Smooth muscle cell (in vitro differentiated cells): ENCODE data around the gene LPP. TPM values are rescaled to one million over a fixed set of nuclear protein-coding genes. Genes with fewer than 3 reads are reported as not detected.

Experiments used
- DNase-seq: peaks from one replicate; lab custom pipeline; 2025; ENCODE audit not compliant: unreplicated experiment; lab: John Stamatoyannopoulos, UW
- H2AFZ ChIP-seq: fragments of 200-600 bp; sonication (generic); 2 replicates; pipeline ENCODE4 v1.6.0; 2016; ENCODE audit warnings: antibody characterized with exemption, low read depth, mild to moderate bottlenecking
- H3F3A ChIP-seq: fragments of 200-600 bp; sonication (generic); 2 replicates; pipeline ENCODE4 v1.6.0; 2017; ENCODE audit warnings: antibody characterized with exemption, low read depth
- H3K27ac ChIP-seq: fragments of 200-600 bp; sonication (generic); 2 replicates; pipeline ENCODE4 v1.5.1; 2016; ENCODE audit warnings: low read depth, mild to moderate bottlenecking
- H3K27me3 ChIP-seq: fragments of 200-600 bp; sonication (generic); 2 replicates; pipeline ENCODE4 v1.6.1; 2016; ENCODE audit warnings: low read depth, mild to moderate bottlenecking
- H3K36me3 ChIP-seq: fragments of 200-600 bp; sonication (generic); 2 replicates; pipeline ENCODE4 v1.5.1; 2016; ENCODE audit warnings: low read depth
- H3K4me1 ChIP-seq: fragments of 200-600 bp; sonication (generic); 2 replicates; pipeline ENCODE4 v1.5.1; 2016; ENCODE audit warnings: low read depth
- H3K4me2 ChIP-seq: fragments of 200-600 bp; sonication (generic); 2 replicates; pipeline ENCODE4 v1.6.0; 2016; ENCODE audit warnings: mild to moderate bottlenecking
- H3K4me3 ChIP-seq: fragments of 200-600 bp; sonication (generic); 2 replicates; pipeline ENCODE4 v1.5.1; 2016; ENCODE audit warnings: mild to moderate bottlenecking
- H3K79me2 ChIP-seq: fragments of 200-600 bp; sonication (generic); 2 replicates; pipeline ENCODE4 v1.6.0; 2016; ENCODE audit warnings: low read depth, mild to moderate bottlenecking
- H3K9ac ChIP-seq: fragments of 200-600 bp; sonication (generic); 2 replicates; pipeline ENCODE4 v1.6.0; 2016; ENCODE audit warnings: low read depth
- H3K9me3 ChIP-seq: fragments of 200-600 bp; sonication (generic); replicated peaks from 2 replicates; pipeline ENCODE4 v1.5.1; 2016; ENCODE audit warnings: low read depth
- H4K20me1 ChIP-seq: fragments of 200-600 bp; sonication (generic); 2 replicates; pipeline ENCODE4 v1.6.0; 2016; ENCODE audit warnings: low read depth
- WGBS: methylation state at CpG from one replicate; pipeline ENCODE4 v1.1.7; 2016; ENCODE audit warnings: low lambda C conversion rate; 5-methylcytosine and 5-hydroxymethylcytosine counted together
- polyA plus RNA-seq: library from polyadenylated mRNA; unstranded; fragments of >200 nt; fragmentation: Nextera tagmentation; extraction: Ambion mirVana; gene quantifications from 2 replicates; pipeline ENCODE4 v1.2.1, GENCODE V29; 2016
- total RNA-seq: library from RNA; depleted of rRNA; stranded (reverse); fragments of >200 nt; gene quantifications from 2 replicates; pipeline ENCODE4 v1.2.3, GENCODE V29; 2014
- TF ChIP-seq, protein P1 (sequence below): fragments of 200-600 bp; sonication (generic); IDR thresholded peaks from 2 replicates; pipeline ENCODE4 v1.5.1; 2017; ENCODE audit warnings: borderline replicate concordance, mild to moderate bottlenecking, antibody characterized with exemption; ENCODE audit not compliant: insufficient read depth, poor library complexity, severe bottlenecking

LPP gene
- total and polyA plus RNA-seq, 2 experiments from 2014 or later, result 42.3 to 128 TPM

DNA sequence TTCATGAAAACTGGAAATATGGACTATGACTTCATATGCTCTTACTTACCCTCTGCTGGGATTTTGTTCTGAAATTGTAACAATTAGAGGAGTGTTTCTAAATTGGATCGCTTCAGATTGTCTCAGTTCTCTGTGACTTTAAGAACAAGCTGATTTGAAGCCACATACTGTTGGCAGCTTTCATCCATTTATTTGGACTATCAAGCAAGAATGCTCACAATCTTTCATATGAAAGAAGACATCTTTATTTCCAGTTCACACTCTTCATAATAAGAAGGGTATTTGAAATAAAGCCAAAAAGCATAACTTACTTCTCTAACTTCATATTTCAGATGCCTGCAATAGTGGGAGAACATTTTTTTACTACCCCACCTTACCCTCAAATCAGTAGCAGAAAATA is 526.2 kb downstream of the LPP start:
- Histone ChIP-seq H4K20me1 (peaks cover 41% of the 10 kb centered on the region), H3K27ac (peak overlapping the region; percentile 76), H3K9me3 (no peaks in the 10 kb centered on the region), H3F3A (peaks cover 6% of the 10 kb centered on the region), H3K4me3 (no peak overlapping the region), H3K4me2 (no peak overlapping the region), H2AFZ (no peak overlapping the region), H3K79me2 (peaks cover 40% of the 10 kb centered on the region), H3K9ac (peak overlapping the region; percentile 25), H3K36me3 (no peaks in the 10 kb centered on the region), H3K4me1 (no peaks in the 10 kb centered on the region), H3K27me3 (no peaks in the 10 kb centered on the region)
- no peak for DNase-seq
- TF ChIP-seq, protein P1, sequence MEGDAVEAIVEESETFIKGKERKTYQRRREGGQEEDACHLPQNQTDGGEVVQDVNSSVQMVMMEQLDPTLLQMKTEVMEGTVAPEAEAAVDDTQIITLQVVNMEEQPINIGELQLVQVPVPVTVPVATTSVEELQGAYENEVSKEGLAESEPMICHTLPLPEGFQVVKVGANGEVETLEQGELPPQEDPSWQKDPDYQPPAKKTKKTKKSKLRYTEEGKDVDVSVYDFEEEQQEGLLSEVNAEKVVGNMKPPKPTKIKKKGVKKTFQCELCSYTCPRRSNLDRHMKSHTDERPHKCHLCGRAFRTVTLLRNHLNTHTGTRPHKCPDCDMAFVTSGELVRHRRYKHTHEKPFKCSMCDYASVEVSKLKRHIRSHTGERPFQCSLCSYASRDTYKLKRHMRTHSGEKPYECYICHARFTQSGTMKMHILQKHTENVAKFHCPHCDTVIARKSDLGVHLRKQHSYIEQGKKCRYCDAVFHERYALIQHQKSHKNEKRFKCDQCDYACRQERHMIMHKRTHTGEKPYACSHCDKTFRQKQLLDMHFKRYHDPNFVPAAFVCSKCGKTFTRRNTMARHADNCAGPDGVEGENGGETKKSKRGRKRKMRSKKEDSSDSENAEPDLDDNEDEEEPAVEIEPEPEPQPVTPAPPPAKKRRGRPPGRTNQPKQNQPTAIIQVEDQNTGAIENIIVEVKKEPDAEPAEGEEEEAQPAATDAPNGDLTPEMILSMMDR, result no peak
- WGBS, result 96% methylated on average over 1 of the region's 1 CpG

DNA sequence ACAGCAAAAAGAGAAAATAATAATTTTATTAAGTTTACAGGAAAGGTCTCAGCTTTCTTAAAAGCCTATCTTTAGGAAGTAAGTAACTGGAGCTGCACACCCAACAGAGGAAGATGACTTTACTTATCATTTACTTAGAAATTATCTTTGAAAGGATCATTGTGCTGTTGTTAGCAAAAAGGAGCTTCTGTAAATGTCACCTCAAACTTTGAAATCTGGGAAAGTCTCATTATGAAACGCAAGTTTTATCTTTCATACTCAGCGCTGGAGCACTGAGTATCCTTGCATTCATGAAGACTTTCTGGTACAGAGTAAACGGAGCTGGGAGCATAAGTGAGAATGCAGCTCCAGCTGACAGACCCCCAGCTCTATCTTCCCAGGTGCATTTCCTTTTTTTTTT is 526.6 kb downstream of the LPP start:
- Histone ChIP-seq H3F3A (peaks cover 6% of the 10 kb centered on the region), H3K36me3 (no peaks in the 10 kb centered on the region), H3K4me3 (no peak overlapping the region), H3K79me2 (peaks cover 40% of the 10 kb centered on the region), H3K9me3 (no peaks in the 10 kb centered on the region), H3K27me3 (no peaks in the 10 kb centered on the region), H3K4me2 (no peak overlapping the region), H4K20me1 (peaks cover 41% of the 10 kb centered on the region), H3K27ac (peak overlapping the region; percentile 76), H2AFZ (no peak overlapping the region), H3K4me1 (no peaks in the 10 kb centered on the region), H3K9ac (no peak overlapping the region)
- TF ChIP-seq, protein P1, result no peak
- 92% methylated on average over 3 of the region's 3 CpGs for WGBS
- no peak for DNase-seq

DNA sequence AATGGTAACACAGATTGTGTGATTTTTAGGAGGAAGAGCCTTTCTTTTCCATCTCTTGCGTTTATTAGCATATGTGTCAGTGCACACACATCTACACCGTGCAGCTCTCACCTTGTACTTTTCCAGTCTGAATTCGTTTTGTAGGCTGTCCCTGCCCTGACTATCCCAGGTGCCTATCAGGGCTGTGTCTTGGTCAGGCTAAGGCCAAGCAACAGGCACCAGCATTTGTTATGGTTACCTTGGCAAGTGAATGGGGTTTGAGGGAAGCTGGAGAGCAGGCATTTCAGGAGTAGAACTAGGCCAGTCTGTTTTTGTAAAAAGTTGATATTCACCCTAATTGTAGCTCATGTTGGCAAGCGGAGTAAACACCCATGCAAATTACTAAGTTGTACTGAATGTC is 528.4 kb downstream of the LPP start:
- H3F3A ChIP-seq, result peaks cover 6% of the 10 kb centered on the region
- no peaks in the 10 kb centered on the region for H3K27me3 ChIP-seq
- peak overlapping the region; percentile 80 for H3K27ac ChIP-seq
- H2AFZ ChIP-seq, result no peak overlapping the region
- H4K20me1 ChIP-seq, result peaks cover 42% of the 10 kb centered on the region
- no peaks in the 10 kb centered on the region for H3K36me3 ChIP-seq
- H3K4me2 ChIP-seq, result peak overlapping the region; percentile 24
- TF ChIP-seq, protein P1, result no peak
- no peaks in the 10 kb centered on the region for H3K4me1 ChIP-seq
- WGBS, result 98% methylated on average over 4 of the region's 4 CpGs
- no peak overlapping the region for H3K9ac ChIP-seq
- no peak overlapping the region for H3K4me3 ChIP-seq
- H3K9me3 ChIP-seq, result no peaks in the 10 kb centered on the region
- peaks cover 38% of the 10 kb centered on the region for H3K79me2 ChIP-seq
- DNase-seq, result no peak

DNA sequence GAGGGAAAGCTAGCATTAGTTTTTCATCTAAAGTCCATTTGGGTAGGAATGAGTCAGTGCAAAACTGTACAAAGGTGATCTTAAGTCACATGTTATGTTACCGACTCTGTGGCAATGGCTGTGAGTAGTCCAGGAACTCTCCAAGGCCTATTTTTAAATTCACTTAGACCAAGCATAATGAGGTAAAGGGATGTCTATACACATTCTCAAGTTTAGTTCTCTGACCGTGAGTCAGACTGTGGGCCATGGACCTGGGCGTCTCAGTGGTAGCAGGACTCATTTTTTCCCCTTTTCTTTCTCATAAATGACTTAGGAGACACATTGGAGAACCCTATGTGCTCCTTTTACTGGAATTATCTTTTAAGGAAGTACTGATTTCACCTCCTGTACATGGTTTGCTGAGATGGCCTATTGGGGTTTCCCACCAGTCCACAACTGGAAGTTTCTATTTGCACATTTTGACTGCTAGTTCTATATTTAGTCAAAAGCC is 529.1 kb downstream of the LPP start:
- Histone ChIP-seq H4K20me1 (peaks cover 36% of the 10 kb centered on the region), H3K27me3 (no peaks in the 10 kb centered on the region), H2AFZ (no peak overlapping the region), H3K36me3 (no peaks in the 10 kb centered on the region), H3K9ac (peak overlapping the region; percentile 18), H3K4me1 (no peaks in the 10 kb centered on the region), H3K9me3 (no peaks in the 10 kb centered on the region), H3K4me2 (peak overlapping the region; percentile 24), H3F3A (peaks cover 6% of the 10 kb centered on the region), H3K79me2 (peaks cover 32% of the 10 kb centered on the region), H3K27ac (peak overlapping the region; percentile 80), H3K4me3 (no peak overlapping the region)
- 52% methylated on average over 3 of the region's 3 CpGs for WGBS
- no peak for DNase-seq
- TF ChIP-seq, protein P1, result no peak
